T-helper 1 cell treated with Interleukin-12 subunit alpha and Interleukin-12 subunit beta and Interleukin-4 antibody, amounts not matched to agents 30 μg/mL and 1 μg/mL, for 36 hours (primary cell): ENCODE data around the gene FOXA1.
"Not testable (repeated sequence)": the region's sequence is repeated elsewhere in the genome, so short reads cannot be mapped to it uniquely, and the experiment has no call there.

Experiments
- H3K27ac Mint-ChIP-seq: one replicate; pipeline ENCODE4 v1.8.0; 2021; ENCODE audit warnings: mild to moderate bottlenecking, mixed read lengths
- H3K27me3 Mint-ChIP-seq: one replicate; pipeline ENCODE4 v1.8.0; 2021; ENCODE audit warnings: low read depth, mixed read lengths
- H3K36me3 Mint-ChIP-seq: one replicate; pipeline ENCODE4 v1.8.0; 2021; ENCODE audit warnings: low read depth, mixed read lengths
- H3K4me1 Mint-ChIP-seq: one replicate; pipeline ENCODE4 v1.8.0; 2021; ENCODE audit warnings: low read depth, mixed read lengths
- H3K4me3 Mint-ChIP-seq: one replicate; pipeline ENCODE4 v1.8.0; 2021; ENCODE audit warnings: mild to moderate bottlenecking, moderate library complexity, mixed read lengths
- H3K9me3 Mint-ChIP-seq: one replicate; pipeline ENCODE4 v1.8.0; 2021; ENCODE audit warnings: mixed read lengths

FOXA1 gene

GRCh38 chr14:37565550-37565949, 29.5 kb downstream of the FOXA1 start:
- H3K36me3 Mint-ChIP-seq = no peaks in the 10 kb centered on the region
- no peak overlapping the region for H3K27ac Mint-ChIP-seq
- H3K4me3 Mint-ChIP-seq = no peak overlapping the region
- no peaks in the 10 kb centered on the region for H3K27me3 Mint-ChIP-seq
- H3K4me1 Mint-ChIP-seq = no peaks in the 10 kb centered on the region
- H3K9me3 Mint-ChIP-seq = no peaks in the 10 kb centered on the region

GRCh38 chr14:37563189-37563588, 31.9 kb downstream of the FOXA1 start:
- Mint-ChIP-seq H3K27ac (no peak overlapping the region), H3K4me3 (no peak overlapping the region), H3K27me3 (no peaks in the 10 kb centered on the region), H3K36me3 (no peaks in the 10 kb centered on the region), H3K4me1 (no peaks in the 10 kb centered on the region), H3K9me3 (no peaks in the 10 kb centered on the region)

GRCh38 chr14:37559386-37559785, 35.7 kb downstream of the FOXA1 start:
- Mint-ChIP-seq H3K9me3 (peaks cover 13% of the 10 kb centered on the region), H3K4me1 (no peaks in the 10 kb centered on the region), H3K27ac (no peak overlapping the region), H3K27me3 (no peaks in the 10 kb centered on the region), H3K4me3 (no peak overlapping the region), H3K36me3 (no peaks in the 10 kb centered on the region)

GRCh38 chr14:37558740-37559139, 36.3 kb downstream of the FOXA1 start:
- H3K27me3 Mint-ChIP-seq = no peaks in the 10 kb centered on the region
- H3K27ac Mint-ChIP-seq = no peak overlapping the region
- H3K4me1 Mint-ChIP-seq = no peaks in the 10 kb centered on the region
- H3K9me3 Mint-ChIP-seq = peaks cover 13% of the 10 kb centered on the region
- no peaks in the 10 kb centered on the region for H3K36me3 Mint-ChIP-seq
- no peak overlapping the region for H3K4me3 Mint-ChIP-seq

GRCh38 chr14:37555596-37555995, 39.5 kb downstream of the FOXA1 start:
- H3K27me3 Mint-ChIP-seq, H3K4me3 Mint-ChIP-seq, H3K36me3 Mint-ChIP-seq, H3K4me1 Mint-ChIP-seq, H3K27ac Mint-ChIP-seq: not testable (repeated sequence)
- peaks cover 13% of the 10 kb centered on the region for H3K9me3 Mint-ChIP-seq

- Mint-ChIP-seq H3K4me1 (no peaks in the 10 kb centered on the region), H3K27me3 (no peaks in the 10 kb centered on the region), H3K4me3 (no peak overlapping the region), H3K27ac (no peak overlapping the region), H3K9me3 (peaks cover 13% of the 10 kb centered on the region), H3K36me3 (no peaks in the 10 kb centered on the region)
Measured at GRCh38 chr14:37553935-37554550, 41.0 kb downstream of the FOXA1 start.

- Mint-ChIP-seq H3K4me3 (no peak overlapping the region), H3K27me3 (no peaks in the 10 kb centered on the region), H3K9me3 (no peaks in the 10 kb centered on the region), H3K36me3 (no peaks in the 10 kb centered on the region), H3K27ac (no peak overlapping the region), H3K4me1 (no peaks in the 10 kb centered on the region)
Measured at GRCh38 chr14:37551119-37551518, 43.9 kb downstream of the FOXA1 start.

- no peaks in the 10 kb centered on the region for H3K4me1 Mint-ChIP-seq
Measured at GRCh38 chr14:37550511-37550910, 44.5 kb downstream of the FOXA1 start.

GRCh38 chr14:37546621-37547447, 48.2 kb downstream of the FOXA1 start:
- H3K27ac Mint-ChIP-seq = no peak overlapping the region
- H3K4me3 Mint-ChIP-seq = no peak overlapping the region
- H3K9me3 Mint-ChIP-seq = no peaks in the 10 kb centered on the region
- H3K27me3 Mint-ChIP-seq = no peaks in the 10 kb centered on the region
- H3K36me3 Mint-ChIP-seq = no peaks in the 10 kb centered on the region
- H3K4me1 Mint-ChIP-seq = no peaks in the 10 kb centered on the region

More at GRCh38 chr14:37550511-37550910, 44.5 kb downstream of the FOXA1 start:
- Mint-ChIP-seq H3K36me3 (no peaks in the 10 kb centered on the region), H3K9me3 (no peaks in the 10 kb centered on the region), H3K27ac (no peak overlapping the region), H3K4me3 (no peak overlapping the region), H3K27me3 (no peaks in the 10 kb centered on the region)

GRCh38 chr14:37545174-37545573, 49.9 kb downstream of the FOXA1 start:
- no peak overlapping the region for H3K27ac Mint-ChIP-seq
- H3K4me1 Mint-ChIP-seq = no peaks in the 10 kb centered on the region
- H3K9me3 Mint-ChIP-seq = no peaks in the 10 kb centered on the region
- no peaks in the 10 kb centered on the region for H3K27me3 Mint-ChIP-seq
- H3K36me3 Mint-ChIP-seq = no peaks in the 10 kb centered on the region
- H3K4me3 Mint-ChIP-seq = no peak overlapping the region

- H3K27me3 Mint-ChIP-seq = no peaks in the 10 kb centered on the region
- no peaks in the 10 kb centered on the region for H3K36me3 Mint-ChIP-seq
- no peaks in the 10 kb centered on the region for H3K4me1 Mint-ChIP-seq
- H3K9me3 Mint-ChIP-seq = peaks cover under 1% of the 10 kb centered on the region
- H3K27ac Mint-ChIP-seq = no peak overlapping the region
- no peak overlapping the region for H3K4me3 Mint-ChIP-seq
Measured at GRCh38 chr14:37544407-37544806, 50.6 kb downstream of the FOXA1 start.

GRCh38 chr14:37539992-37540391, 55.1 kb downstream of the FOXA1 start:
- Mint-ChIP-seq H3K36me3 (no peaks in the 10 kb centered on the region), H3K4me1 (no peaks in the 10 kb centered on the region), H3K27me3 (no peaks in the 10 kb centered on the region), H3K27ac (no peak overlapping the region), H3K9me3 (peaks cover 3% of the 10 kb centered on the region), H3K4me3 (no peak overlapping the region)
